ENCODE results near the gene LMTK3.

The LMTK3 gene

GRCh38 chr19:48445606-48446481 lies 65.8 kb downstream of the LMTK3 start, which contains the start of gene GRWD1:
TSS of gene GRWD1 (plus strand) at chr19:48445983. CDS start at chr19:48446006, 23 bp downstream.
- DNase-seq (ENCODE audit: low read depth, low spot score) = peak; percentile 98

GRCh38 chr19:48445256-48445605 lies 66.4 kb downstream of the LMTK3 start:
- peak; percentile 92 for DNase-seq (ENCODE audit: low read depth, low spot score)

GRCh38 chr19:48444936-48445200 lies 66.8 kb downstream of the LMTK3 start:
- DNase-seq (ENCODE audit: low read depth, low spot score) = no peak

- DNase-seq (ENCODE audit: low read depth, low spot score) = no peak
Measured at GRCh38 chr19:48444129-48444935, 67.3 kb downstream of the LMTK3 start.

- DNase-seq (ENCODE audit: low read depth, low spot score) = no peak
Measured at GRCh38 chr19:48443731-48444128, 67.9 kb downstream of the LMTK3 start.

GRCh38 chr19:48443256-48443655 lies 68.4 kb downstream of the LMTK3 start:
- DNase-seq (ENCODE audit: low read depth, low spot score) = peak; percentile 52

GRCh38 chr19:48442116-48443035 lies 69.3 kb downstream of the LMTK3 start:
- no peak for DNase-seq (ENCODE audit: low read depth, low spot score)

GRCh38 chr19:48441360-48442050 lies 70.1 kb downstream of the LMTK3 start:
- no peak for DNase-seq (ENCODE audit: low read depth, low spot score)

- DNase-seq (ENCODE audit: low read depth, low spot score) = no peak
Measured at GRCh38 chr19:48436586-48436985, 75.0 kb downstream of the LMTK3 start.

Data from astrocyte of the hippocampus (primary cell).